Measurements from ENCODE around the gene VAMP4. TPM values are rescaled to one million over a fixed set of nuclear protein-coding genes. Genes with fewer than 3 reads are reported as not detected.

Gene VAMP4
- total RNA-seq, 1 experiment from 2014 or later, result 9.3 TPM

GRCh38 chr1:171786534-171786933 is 44.7 kb upstream of the VAMP4 start:
- no peak for DNase-seq (ENCODE audit: low read depth, low spot score)

GRCh38 chr1:171785766-171786165 is 43.9 kb upstream of the VAMP4 start:
- in situ Hi-C loops (cut with HindIII; ENCODE audit: low pct_unique_long_range_greater_than_20kb, low sequenced_read_pairs), result no loop called here
- CTCF ChIA-PET, result no interaction called here
- no peak for TF ChIP-seq POLR2AphosphoS5 (IDR thresholded peaks at IDR 0.05; ENCODE audit: low read depth, low read length)
- TF ChIP-seq CTCF (IDR thresholded peaks at IDR 0.05), result no peak
- no peak for TF ChIP-seq TCF7L2 (IDR thresholded peaks at IDR 0.05; ENCODE audit: low read depth, low read length)
- no peak for TF ChIP-seq SIN3A (IDR thresholded peaks at IDR 0.05; ENCODE audit: borderline replicate concordance, insufficient read depth, low read depth, low read length)
- TF ChIP-seq REST (IDR thresholded peaks at IDR 0.05; ENCODE audit: insufficient read depth in 1 of 2, low read depth in 2 of 2, low read length in 1 of 2), result no peak

More at GRCh38 chr1:171786534-171786933, 44.7 kb upstream of the VAMP4 start:
- no peak overlapping the region for H3K27ac ChIP-seq (ENCODE audit: low read length)
- no peak for ATAC-seq
- in situ Hi-C loops (cut with HindIII; ENCODE audit: low pct_unique_long_range_greater_than_20kb, low sequenced_read_pairs), result no loop called here
- intact Hi-C loops (cut with micrococcal nuclease; ENCODE audit: unreplicated experiment), result no loop called here
- H3K9me3 ChIP-seq (ENCODE audit: control insufficient read depth, insufficient read depth, low read depth, low read length), result no peaks in the 10 kb centered on the region
- H3K4me3 ChIP-seq (ENCODE audit: low read depth in 2 of 2, low read length in 2 of 2), result no peak overlapping the region
- H3K4me1 ChIP-seq (ENCODE audit: control insufficient read depth, insufficient read depth, low read length), result peaks cover 9% of the 10 kb centered on the region
- peaks cover 26% of the 10 kb centered on the region for H3K36me3 ChIP-seq (ENCODE audit: control insufficient read depth, insufficient read depth, low read length)
- no TSS peak for BruUV-seq (replicated peaks)
- POLR2A ChIA-PET, result interaction anchor here (0.7 kb wide), 1 partner anchor 16 kb away, joined by 3 read pairs; no protein-coding TSS in a partner anchor
- H3K27me3 ChIP-seq (ENCODE audit: control insufficient read depth, insufficient read depth, low read length), result no peaks in the 10 kb centered on the region
- TF ChIP-seq POLR2AphosphoS5 (IDR thresholded peaks at IDR 0.05; ENCODE audit: low read depth, low read length), result no peak
- no peak for TF ChIP-seq TCF7L2 (IDR thresholded peaks at IDR 0.05; ENCODE audit: low read depth, low read length)
- no peak for TF ChIP-seq CTCF (IDR thresholded peaks at IDR 0.05)
- TF ChIP-seq SIN3A (IDR thresholded peaks at IDR 0.05; ENCODE audit: borderline replicate concordance, insufficient read depth, low read depth, low read length), result no peak
- TF ChIP-seq REST (IDR thresholded peaks at IDR 0.05; ENCODE audit: insufficient read depth in 1 of 2, low read depth in 2 of 2, low read length in 1 of 2), result no peak
- CTCF ChIA-PET, result no interaction called here

More at GRCh38 chr1:171785766-171786165, 43.9 kb upstream of the VAMP4 start:
- intact Hi-C loops (cut with micrococcal nuclease; ENCODE audit: unreplicated experiment), result no loop called here
- H3K9me3 ChIP-seq (ENCODE audit: control insufficient read depth, insufficient read depth, low read depth, low read length), result no peaks in the 10 kb centered on the region
- no TSS peak for BruUV-seq (replicated peaks)
- POLR2A ChIA-PET, result no interaction called here
- ATAC-seq (no peak), DNase-seq (ENCODE audit: low read depth, low spot score) (no peak)
- H3K36me3 ChIP-seq (ENCODE audit: control insufficient read depth, insufficient read depth, low read length), result peaks cover 24% of the 10 kb centered on the region
- no peak overlapping the region for H3K4me3 ChIP-seq (ENCODE audit: low read depth in 2 of 2, low read length in 2 of 2)
- H3K27me3 ChIP-seq (ENCODE audit: control insufficient read depth, insufficient read depth, low read length), result no peaks in the 10 kb centered on the region
- H3K4me1 ChIP-seq (ENCODE audit: control insufficient read depth, insufficient read depth, low read length), result peaks cover 9% of the 10 kb centered on the region
- no peak overlapping the region for H3K27ac ChIP-seq (ENCODE audit: low read length)
